GM19372 (cell line): ENCODE results near the gene BCR.

Source experiments
- ATAC-seq: cut with Tn5 transposase; IDR thresholded peaks from one replicate; pipeline ENCODE4 v1.9.1; 2021; ENCODE audit warnings: mild to moderate bottlenecking, low read depth, moderate library complexity; ENCODE audit not compliant: unreplicated experiment

The BCR gene

GRCh38 chr22:23149743-23150238 is 30.5 kb upstream of the BCR start:
- no peak for ATAC-seq

GRCh38 chr22:23150762-23151161 is 29.5 kb upstream of the BCR start:
- no peak for ATAC-seq

GRCh38 chr22:23151827-23152226 is 28.5 kb upstream of the BCR start:
- no peak for ATAC-seq

- ATAC-seq = no peak
These were observed 27.8 kb upstream of the BCR start for GRCh38 chr22:23152238-23153114.

- ATAC-seq = no peak
These were observed 26.3 kb upstream of the BCR start for GRCh38 chr22:23153994-23154393.

- ATAC-seq = no peak
These were observed 25.8 kb upstream of the BCR start for GRCh38 chr22:23154461-23154860.

GRCh38 chr22:23155143-23155542 is 25.2 kb upstream of the BCR start:
- ATAC-seq = no peak

GRCh38 chr22:23155831-23156230 is 24.5 kb upstream of the BCR start:
- no peak for ATAC-seq

GRCh38 chr22:23156286-23156685 is 24.0 kb upstream of the BCR start:
- ATAC-seq = no peak

GRCh38 chr22:23157560-23158515 is 22.5 kb upstream of the BCR start:
- ATAC-seq = no peak

- no peak for ATAC-seq
These were observed 21.6 kb upstream of the BCR start for GRCh38 chr22:23158516-23159290.

- ATAC-seq = no peak
These were observed 21.0 kb upstream of the BCR start for GRCh38 chr22:23159291-23159630.

- no peak for ATAC-seq
These were observed 19.3 kb upstream of the BCR start for GRCh38 chr22:23161029-23161428.

GRCh38 chr22:23161574-23161973 is 18.7 kb upstream of the BCR start:
- no peak for ATAC-seq

- ATAC-seq = no peak
These were observed 16.6 kb upstream of the BCR start for GRCh38 chr22:23163665-23164064.

GRCh38 chr22:23164091-23164490 is 16.2 kb upstream of the BCR start:
- ATAC-seq = no peak

- no peak for ATAC-seq
These were observed 14.1 kb upstream of the BCR start for GRCh38 chr22:23166042-23166831.

- ATAC-seq = no peak
These were observed 13.3 kb upstream of the BCR start for GRCh38 chr22:23166841-23167616.
